ENCODE measurements around the gene NR2F1-AS1.

DNA sequence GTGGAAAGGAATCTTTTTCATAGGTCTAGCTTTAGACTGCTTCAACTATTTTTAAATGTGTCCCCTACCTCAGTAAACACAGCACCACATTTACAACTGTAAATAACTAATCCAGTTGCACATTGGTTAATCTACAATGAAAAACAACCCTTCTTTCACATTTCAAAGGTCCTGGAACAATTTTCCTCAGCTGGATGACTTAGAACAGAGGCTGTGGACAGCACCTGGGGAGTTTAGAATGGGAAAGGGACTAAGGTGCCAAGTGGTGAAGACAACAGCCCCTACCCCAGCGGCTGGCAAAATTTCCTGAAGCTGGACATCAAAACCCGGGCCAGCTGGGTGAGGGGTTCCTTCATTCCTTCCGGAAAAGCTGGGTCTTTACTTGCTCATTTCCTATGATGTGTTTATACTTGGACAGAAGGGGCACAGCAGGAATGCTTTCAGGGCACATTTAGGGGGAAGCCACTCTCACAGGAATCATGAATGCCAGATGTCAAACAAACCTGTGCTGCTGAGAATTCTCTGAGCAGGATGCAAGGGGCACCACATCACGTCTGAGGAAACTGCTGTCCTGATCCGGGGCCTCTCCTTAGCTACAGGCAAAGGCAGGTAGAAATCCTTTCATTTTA lies 158.3 kb downstream of the NR2F1-AS1 start:
- TF ChIP-seq, protein P1, sequence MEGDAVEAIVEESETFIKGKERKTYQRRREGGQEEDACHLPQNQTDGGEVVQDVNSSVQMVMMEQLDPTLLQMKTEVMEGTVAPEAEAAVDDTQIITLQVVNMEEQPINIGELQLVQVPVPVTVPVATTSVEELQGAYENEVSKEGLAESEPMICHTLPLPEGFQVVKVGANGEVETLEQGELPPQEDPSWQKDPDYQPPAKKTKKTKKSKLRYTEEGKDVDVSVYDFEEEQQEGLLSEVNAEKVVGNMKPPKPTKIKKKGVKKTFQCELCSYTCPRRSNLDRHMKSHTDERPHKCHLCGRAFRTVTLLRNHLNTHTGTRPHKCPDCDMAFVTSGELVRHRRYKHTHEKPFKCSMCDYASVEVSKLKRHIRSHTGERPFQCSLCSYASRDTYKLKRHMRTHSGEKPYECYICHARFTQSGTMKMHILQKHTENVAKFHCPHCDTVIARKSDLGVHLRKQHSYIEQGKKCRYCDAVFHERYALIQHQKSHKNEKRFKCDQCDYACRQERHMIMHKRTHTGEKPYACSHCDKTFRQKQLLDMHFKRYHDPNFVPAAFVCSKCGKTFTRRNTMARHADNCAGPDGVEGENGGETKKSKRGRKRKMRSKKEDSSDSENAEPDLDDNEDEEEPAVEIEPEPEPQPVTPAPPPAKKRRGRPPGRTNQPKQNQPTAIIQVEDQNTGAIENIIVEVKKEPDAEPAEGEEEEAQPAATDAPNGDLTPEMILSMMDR (IDR thresholded peaks at IDR 0.05; ENCODE audit: low read length) = no peak
- no peak for TF ChIP-seq EZH2phosphoT487 (IDR thresholded peaks at IDR 0.05; ENCODE audit: low read length)

Measured in MM.1S (cell line).